Measurements from ENCODE around the gene DAPK1.
A peak's percentile ranks its signal among the peaks of the same experiment; 100 is the strongest.

DAPK1 gene

DNA sequence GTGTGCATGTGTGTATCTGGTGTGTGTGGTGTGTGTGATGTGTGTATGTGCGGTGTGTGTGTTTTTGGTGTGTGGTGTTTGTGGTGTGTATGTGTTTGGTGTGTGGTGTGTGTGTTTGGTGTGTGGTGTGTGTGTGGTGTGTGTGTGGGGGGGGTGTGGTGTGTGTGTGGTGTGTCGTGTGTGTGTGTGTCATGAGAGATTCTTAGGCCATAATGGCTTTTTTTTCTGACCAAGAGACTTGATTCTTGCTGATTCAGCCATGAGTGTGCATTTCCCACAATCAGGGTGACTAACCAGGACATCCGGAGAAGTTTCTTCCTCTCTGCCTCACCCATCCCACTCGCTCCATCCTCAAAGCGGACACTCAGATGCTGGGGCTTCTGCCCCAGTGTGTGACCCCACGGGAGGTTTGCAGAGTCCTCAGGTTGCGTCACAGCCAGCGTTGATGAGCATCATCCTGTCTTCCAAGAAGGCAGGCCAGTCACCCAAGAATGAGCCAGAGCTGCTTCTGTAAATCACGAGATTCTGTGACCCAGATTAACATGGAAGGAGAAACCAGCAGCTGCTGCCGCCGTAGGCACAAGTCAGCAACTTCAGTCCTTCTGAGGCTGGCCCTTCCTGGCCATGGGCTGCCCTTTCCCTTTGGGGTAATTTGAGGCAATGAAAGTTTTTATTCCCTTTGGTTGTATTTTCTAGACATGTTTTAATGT lies 215.8 kb downstream of the DAPK1 start:
- peak; percentile 5 for DNase-seq (ENCODE audit: low spot score)

DNA sequence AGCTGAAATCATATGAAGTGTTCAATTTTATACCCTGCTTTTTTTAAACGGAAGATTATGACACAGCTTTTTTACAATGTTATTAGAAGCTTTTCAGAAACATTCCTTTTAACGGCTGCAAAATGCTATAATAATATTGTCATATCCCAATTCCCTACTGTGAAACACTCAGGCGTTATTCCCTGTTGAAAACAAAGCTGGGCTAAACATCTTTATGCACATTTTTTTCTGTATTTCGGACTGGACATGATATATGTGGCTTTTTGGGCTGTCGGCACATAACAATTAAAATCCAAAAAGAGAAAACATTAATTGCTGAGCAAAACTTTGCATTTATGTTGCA lies 216.3 kb downstream of the DAPK1 start:
- no peak for DNase-seq (ENCODE audit: low spot score)

GRCh38 chr9:87714819-87715218 lies 217.2 kb downstream of the DAPK1 start:
- DNase-seq (ENCODE audit: low spot score): no peak

DNA sequence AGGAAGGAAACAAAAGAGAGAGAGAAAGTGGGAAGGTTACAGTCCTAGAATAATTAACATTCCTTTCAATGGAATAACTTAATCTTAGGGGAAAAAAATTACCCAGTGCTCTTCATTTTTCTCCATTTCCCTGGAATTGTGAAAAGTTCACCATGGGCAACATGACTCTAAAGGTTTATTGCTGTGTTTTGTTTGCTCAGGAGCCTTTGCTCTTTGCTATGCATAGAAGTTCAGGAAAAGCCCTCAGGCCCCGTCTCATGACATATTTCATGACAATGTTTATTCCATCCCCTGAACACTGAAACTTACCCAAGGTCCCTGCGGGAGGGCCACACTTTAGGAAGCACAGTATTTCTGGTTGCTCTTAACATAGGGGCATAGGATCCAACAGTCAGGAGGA lies 218.5 kb downstream of the DAPK1 start:
- DNase-seq (ENCODE audit: low spot score): no peak

DNA sequence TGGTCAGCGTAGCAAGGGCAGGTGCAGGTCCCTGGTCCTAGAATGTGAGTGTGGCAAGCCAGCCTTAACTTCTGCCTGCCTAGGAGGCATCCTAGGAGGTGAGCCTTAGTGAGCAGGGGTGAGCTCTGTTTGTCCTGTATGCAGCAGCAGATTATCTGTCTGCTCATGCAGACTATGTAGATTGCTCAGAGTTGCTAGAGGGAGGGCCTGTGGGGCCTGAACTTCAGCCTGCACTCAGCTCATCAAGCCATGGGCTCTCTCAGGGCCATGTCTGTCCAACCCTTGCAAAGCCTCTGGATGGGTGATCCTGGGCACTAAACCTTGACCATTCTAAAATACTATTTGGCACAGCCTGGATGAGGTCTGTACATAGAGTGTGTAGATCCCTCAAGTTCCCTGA lies 219.8 kb downstream of the DAPK1 start:
- DNase-seq (ENCODE audit: low spot score): no peak

DNA sequence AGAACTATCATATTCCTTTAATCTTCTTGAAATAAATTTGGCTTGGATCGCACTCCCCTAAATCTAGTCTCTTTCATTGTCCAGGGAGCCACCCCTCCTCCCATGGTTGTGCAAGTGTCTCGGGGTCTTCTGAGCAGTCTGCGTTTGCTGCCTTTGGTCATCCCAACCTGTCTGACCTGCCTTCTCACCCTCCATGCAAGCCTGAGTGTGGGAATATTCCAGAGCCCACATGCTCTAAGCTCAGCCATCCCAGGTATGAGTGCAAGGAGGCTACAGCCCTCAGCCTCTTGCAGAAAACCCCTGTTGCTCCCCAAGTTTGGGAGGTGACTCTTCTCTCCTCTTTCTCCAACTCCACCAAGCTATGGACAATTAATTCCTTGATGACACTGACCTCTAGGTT lies 220.6 kb downstream of the DAPK1 start:
- DNase-seq (ENCODE audit: low spot score): no peak

- no peak for DNase-seq (ENCODE audit: low spot score)
Measured at GRCh38 chr9:87718852-87719612, 221.4 kb downstream of the DAPK1 start.

GRCh38 chr9:87720173-87720572 lies 222.5 kb downstream of the DAPK1 start:
- DNase-seq (ENCODE audit: low spot score): no peak

DNA sequence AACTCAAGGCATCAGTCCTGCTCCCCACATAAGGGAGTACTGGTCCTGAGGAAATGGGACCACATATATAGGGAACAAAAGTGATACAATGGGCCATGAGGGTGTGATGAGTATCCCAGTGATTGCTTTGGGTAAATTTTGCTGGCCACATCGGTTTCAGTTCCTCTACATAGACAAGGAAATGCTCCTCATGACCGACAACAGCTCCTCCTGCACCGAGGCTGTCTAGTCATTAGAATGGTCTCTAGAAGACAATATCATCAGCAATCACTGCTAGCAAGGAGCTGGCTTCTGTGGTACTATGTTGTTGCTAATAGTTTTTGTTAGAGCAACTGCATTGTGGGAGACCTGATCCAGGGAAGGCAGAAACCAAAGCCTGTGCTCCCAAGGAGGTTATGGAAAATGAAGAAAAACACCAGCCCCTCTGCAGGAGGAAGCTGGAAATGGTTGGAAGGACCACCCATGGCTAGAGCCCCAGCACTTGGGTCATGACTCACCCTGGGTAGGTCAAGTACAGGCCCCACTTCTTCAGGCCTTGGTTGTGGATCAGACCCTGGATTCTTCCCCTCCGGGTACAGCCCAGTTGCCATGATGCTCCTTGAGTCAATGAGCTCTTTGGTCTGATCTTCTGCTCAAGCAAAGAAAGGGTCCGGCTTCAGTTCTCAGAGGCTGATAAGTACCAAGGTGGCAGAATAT lies 224.9 kb downstream of the DAPK1 start:
- DNase-seq (ENCODE audit: low spot score): no peak

DNA sequence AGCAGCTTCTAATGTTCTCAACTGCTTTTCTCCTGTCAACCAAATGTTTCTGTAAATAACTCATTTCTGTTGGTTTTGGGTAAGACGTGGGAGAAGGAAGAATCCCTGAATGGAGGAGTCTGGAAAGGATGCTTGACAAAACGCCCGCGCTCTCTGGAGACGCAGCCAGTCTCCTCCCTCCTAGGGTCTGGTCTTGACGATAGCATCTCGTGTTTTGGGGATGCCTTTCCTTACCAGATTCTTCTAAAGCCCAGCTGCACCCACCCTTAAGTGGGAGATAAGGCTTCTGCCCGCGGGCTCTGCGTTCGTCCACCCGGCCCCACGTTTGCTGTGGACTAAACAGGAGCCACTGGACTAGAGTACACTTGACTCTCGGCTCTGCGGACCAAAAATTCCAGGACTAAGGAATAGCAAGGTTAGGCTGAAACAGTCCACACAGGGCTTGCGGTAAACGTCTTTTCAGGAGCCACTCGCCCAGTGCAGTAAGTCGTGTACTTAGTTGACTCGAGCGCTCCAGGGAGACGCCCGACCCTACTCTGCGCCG lies 227.8 kb downstream of the DAPK1 start:
- DNase-seq (ENCODE audit: low spot score): peak; percentile 69

GRCh38 chr9:87725900-87726709 lies 228.4 kb downstream of the DAPK1 start, which contains the start of gene CTSL:
TSS of gene CTSL (plus strand) at chr9:87726119. CDS start at chr9:87727604, 1,485 bp downstream.
- DNase-seq (ENCODE audit: low spot score): peak; percentile 93

DNA sequence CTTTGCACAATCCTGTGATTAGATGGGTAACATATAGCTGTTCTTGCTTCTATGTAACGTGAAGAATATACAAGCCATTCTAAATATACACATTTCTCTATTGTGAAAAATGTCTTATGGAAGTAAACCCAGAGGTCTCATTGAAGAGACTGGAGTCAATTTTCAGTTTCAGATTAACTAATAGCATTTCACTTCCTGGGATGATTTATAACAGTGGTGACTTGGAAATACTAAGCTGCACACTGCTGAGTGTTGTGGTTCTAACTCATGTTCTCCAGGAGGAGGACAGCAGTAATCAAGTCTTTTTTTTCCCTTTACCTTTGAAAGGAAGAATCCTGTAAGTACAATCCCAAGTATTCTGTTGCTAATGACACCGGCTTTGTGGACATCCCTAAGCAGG lies 231.6 kb downstream of the DAPK1 start:
- no peak for DNase-seq (ENCODE audit: low spot score)

DNA sequence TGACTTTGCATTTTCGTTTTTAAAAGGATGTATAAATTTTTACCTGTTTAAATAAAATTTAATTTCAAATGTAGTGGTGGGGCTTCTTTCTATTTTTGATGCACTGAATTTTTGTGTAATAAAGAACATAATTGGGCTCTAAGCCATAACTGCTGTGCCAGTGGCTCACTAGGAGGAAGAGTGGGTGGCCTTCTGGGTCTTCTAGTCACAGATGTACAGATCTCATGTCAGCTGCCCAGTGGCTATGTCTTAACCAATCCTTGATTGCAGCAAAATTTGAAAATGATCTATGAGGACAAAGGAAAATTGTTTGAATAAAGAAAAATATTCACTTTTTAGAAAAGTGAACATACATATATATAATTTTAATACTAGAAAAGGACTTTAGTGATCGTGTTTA lies 233.7 kb downstream of the DAPK1 start:
- DNase-seq (ENCODE audit: low spot score): no peak

DNA sequence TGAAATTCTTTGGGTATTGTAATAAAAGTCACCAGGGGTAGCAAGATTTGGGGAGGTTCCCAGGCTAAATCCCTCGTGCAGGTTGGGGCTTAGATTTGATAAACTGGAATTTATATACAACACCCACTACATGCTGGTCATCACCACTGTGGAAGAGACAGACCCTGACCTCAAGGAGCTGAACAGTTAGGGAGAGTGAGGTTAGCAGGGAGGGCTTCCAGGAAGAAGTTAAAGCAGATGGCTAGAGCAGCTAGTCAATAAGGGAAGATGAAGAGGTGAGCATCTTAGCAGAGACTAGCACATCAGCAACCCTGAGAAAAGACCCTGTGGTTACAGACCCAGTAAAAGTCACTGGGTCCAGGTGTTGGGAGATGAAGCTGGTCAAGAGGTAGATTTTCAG lies 234.7 kb downstream of the DAPK1 start:
- no peak for DNase-seq (ENCODE audit: low spot score)

- DNase-seq (ENCODE audit: low spot score): no peak
Measured at GRCh38 chr9:87732756-87733155, 235.1 kb downstream of the DAPK1 start.

- no peak for DNase-seq (ENCODE audit: low spot score)
Measured at GRCh38 chr9:87733273-87734052, 235.8 kb downstream of the DAPK1 start.

DNA sequence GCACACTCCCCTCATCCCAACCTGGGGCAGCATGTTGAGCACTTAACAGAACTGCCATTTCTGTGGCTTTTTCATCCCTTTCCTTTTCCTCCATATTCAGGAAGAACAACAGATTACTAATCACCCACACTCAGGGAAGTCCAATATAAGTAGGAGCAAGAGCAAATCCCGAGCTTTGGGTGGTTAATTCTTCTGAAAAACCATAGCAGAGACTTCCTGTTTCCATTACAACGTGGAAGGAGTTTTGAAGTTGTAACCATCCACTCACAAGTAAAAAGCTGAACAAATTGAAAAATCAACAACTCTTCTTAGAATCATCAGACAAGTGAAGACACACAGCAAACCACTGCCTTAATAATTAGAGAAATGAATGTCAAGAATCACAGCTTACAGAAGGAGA lies 236.4 kb downstream of the DAPK1 start:
- no peak for DNase-seq (ENCODE audit: low spot score)

DNA sequence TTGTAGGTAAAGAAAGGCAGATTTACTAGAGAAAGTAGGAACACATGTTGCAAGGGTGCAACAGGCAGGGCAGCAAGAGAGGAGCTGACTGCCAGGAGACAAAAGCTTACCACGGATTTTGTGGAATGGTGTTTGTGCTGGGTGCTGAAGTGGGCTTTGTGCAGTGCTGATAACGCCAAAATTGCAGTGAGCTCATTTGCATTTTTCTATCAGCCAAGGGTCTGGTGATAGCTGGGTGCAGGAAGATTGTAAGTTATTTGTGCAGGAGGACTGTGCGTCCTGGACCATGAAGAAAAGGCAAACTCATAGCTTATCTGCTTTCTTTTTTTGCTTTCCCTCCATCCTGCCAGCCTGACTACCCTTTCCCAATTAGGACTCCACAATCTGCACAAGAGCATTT lies 241.9 kb downstream of the DAPK1 start:
- DNase-seq (ENCODE audit: low spot score): no peak

DNA sequence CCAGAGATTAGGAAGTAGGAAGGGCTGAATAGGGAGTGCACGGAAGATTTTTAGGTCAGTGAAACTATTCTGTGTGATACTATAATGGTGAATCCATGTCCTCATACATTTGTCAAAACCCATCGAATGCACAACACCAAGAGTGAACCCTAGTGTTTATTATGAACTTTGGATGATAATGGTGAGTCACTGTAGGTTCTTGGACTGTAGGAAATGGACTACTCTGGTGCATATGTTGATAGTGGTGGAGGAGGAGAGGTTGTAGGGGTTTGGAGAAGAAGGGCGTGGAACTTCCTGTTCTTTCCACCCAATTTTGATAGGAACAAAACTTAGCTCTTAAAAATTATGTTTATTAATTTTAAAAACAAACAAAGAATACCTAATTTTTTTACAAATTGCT lies 242.5 kb downstream of the DAPK1 start:
- no peak for DNase-seq (ENCODE audit: low spot score)

DNA sequence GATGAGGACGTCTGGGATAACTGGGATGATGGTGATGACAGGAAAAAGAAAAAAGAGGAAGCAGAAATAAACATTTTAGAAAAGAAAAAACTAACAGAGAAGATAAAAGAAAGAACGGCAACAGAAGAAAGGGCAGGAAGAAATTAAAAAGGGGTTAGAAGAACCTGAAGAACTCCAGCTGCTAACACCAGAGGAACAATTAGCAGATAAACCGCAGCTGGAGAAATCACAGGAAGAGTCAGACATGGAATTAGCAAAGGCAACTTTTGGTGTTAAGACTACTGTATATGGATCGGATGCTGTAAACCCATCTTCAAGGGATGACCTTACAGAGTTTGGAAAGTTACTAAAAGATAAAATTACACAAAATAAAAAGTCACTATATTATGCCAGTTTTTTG lies 243.7 kb downstream of the DAPK1 start:
- no peak for DNase-seq (ENCODE audit: low spot score)

DNA sequence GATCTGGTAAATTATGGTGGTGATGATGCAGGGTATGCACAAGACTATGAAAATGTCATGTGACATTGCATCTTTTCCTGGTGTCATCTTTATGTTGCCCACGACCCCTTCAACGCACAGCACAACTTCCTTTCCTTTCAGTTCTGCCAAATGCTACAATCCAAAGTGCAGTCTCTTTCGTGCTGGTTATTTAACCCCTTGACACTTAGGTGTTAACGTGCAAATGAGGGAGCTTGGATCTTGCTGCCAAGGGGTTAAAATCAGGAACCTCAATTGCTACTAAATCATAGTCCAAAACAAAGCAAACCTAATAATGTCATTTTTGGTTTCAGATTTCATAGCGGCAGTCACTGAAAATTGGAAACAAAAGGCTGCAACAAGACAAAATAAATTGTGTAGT lies 244.2 kb downstream of the DAPK1 start:
- DNase-seq (ENCODE audit: low spot score): no peak

All from cerebellar cortex (tissue), 1 donor.